OCI-LY7 (cell line): Measurements from ENCODE around the gene CACNA1D. TPM values are rescaled to one million over a fixed set of nuclear protein-coding genes. Genes with fewer than 3 reads are reported as not detected.

Experiments used
- BruUV-seq: library from RNA; stranded (reverse); fragments of 400-500 nt; replicated peaks from 2 replicates; lab custom pipeline; 2021; lab: Mats Ljungman, UMichigan
- CTCF ChIA-PET: fragments of 300-600 bp; sonication (Branson Sonifier 250); formaldehyde crosslinking; loops from one replicate; lab custom pipeline; 2022; ENCODE audit warnings: antibody characterized with exemption; ENCODE audit not compliant: unreplicated experiment; lab: Charles Lee
- POLR2A ChIA-PET: fragments of 300-600 bp; sonication (Branson Sonifier 250); formaldehyde crosslinking; loops from one replicate; lab custom pipeline; 2022; ENCODE audit warnings: antibody characterized with exemption; lab: Charles Lee
- DNase-seq: peaks from one replicate; pipeline ENCODE4 v3.0.0-alpha.2; 2015; ENCODE audit warnings: low spot score
- H2AFZ ChIP-seq: fragments of 200-600 bp; sonication (generic), shearing (Covaris generic); 2 replicates; pipeline ENCODE4 v1.6.1; 2014; ENCODE audit warnings: mild to moderate bottlenecking, antibody characterized with exemption, low read length, moderate library complexity
- H3K27ac ChIP-seq: fragments of 200-600 bp; sonication (generic); 2 replicates; pipeline ENCODE4 v1.5.1; 2014; ENCODE audit warnings: mixed run types, low read depth, mild to moderate bottlenecking, moderate library complexity, low read length, inconsistent platforms; ENCODE audit not compliant: poor library complexity, severe bottlenecking
- H3K36me3 ChIP-seq: fragments of 200-600 bp; sonication (generic); 2 replicates; pipeline ENCODE4 v1.6.1; 2014; ENCODE audit warnings: mild to moderate bottlenecking, antibody characterized with exemption, low read length, moderate library complexity, mixed read lengths; ENCODE audit not compliant: insufficient read depth
- H3K4me1 ChIP-seq: fragments of 200-600 bp; sonication (generic); 2 replicates; pipeline ENCODE4 v1.5.1; 2014; ENCODE audit warnings: mild to moderate bottlenecking, low read length; ENCODE audit not compliant: insufficient read depth, poor library complexity, severe bottlenecking
- H3K4me2 ChIP-seq: fragments of 200-600 bp; sonication (generic); 2 replicates; pipeline ENCODE4 v1.6.1; 2014; ENCODE audit warnings: mild to moderate bottlenecking, low read length
- H3K4me3 ChIP-seq: fragments of 200-600 bp; sonication (generic); 2 replicates; pipeline ENCODE4 v1.5.1; 2014; ENCODE audit warnings: mild to moderate bottlenecking, low read depth, low read length; ENCODE audit not compliant: poor library complexity, severe bottlenecking
- H3K79me2 ChIP-seq: fragments of 200-600 bp; sonication (generic); 2 replicates; pipeline ENCODE4 v1.6.1; 2016; ENCODE audit warnings: low read depth, mild to moderate bottlenecking, low read length, moderate library complexity, mixed read lengths; ENCODE audit not compliant: insufficient read depth
- H3K9me2 ChIP-seq: fragments of 200-600 bp; sonication (generic); 2 replicates; pipeline ENCODE4 v1.6.1; 2016; ENCODE audit warnings: mild to moderate bottlenecking, low read length, mixed read lengths; ENCODE audit not compliant: insufficient read depth
- H3K9me3 ChIP-seq: fragments of 200-600 bp; sonication (generic); 2 replicates; pipeline ENCODE4 v1.6.1; 2014; ENCODE audit warnings: mild to moderate bottlenecking, mixed run types, low read length, mixed read lengths
- H4K20me1 ChIP-seq: fragments of 200-600 bp; sonication (generic); 2 replicates; pipeline ENCODE4 v1.6.1; 2014; ENCODE audit warnings: mild to moderate bottlenecking, antibody characterized with exemption, low read length, moderate library complexity, mixed read lengths; ENCODE audit not compliant: insufficient read depth
- EZH2phosphoT487 ChIP-seq: fragments of 200-600 bp; sonication (generic); IDR thresholded peaks from 2 replicates; pipeline ENCODE4 v1.6.1; 2018; ENCODE audit warnings: low read depth, borderline replicate concordance, mild to moderate bottlenecking, mixed run types, antibody characterized with exemption, low read length, moderate library complexity, mixed read lengths
- intact Hi-C: fragments of 100-400 bp; cut with micrococcal nuclease; formaldehyde crosslinking; loops from one replicate; pipeline ENCODE4 v1.10.0; 2022; ENCODE audit not compliant: unreplicated experiment
- total RNA-seq, 2 experiments: library from RNA; depleted of rRNA in 1 of 2; stranded (reverse); fragments of >200 nt in 1 of 2; shearing (Covaris generic) in 1 of 2; gene quantifications; 2 replicates each; pipeline ENCODE4 v1.2.3, GENCODE V29; 2014 to 2022
- TF ChIP-seq, protein P1 (sequence below): fragments of 200-600 bp; sonication (generic); conservative IDR thresholded peaks from 2 replicates; pipeline ENCODE4 v1.5.1; 2014; ENCODE audit warnings: mild to moderate bottlenecking, antibody characterized with exemption, low read length, moderate library complexity, mixed read lengths

Gene CACNA1D
- total RNA-seq, 2 experiments from 2014 or later, result 0.42 TPM; not detected in 1

DNA sequence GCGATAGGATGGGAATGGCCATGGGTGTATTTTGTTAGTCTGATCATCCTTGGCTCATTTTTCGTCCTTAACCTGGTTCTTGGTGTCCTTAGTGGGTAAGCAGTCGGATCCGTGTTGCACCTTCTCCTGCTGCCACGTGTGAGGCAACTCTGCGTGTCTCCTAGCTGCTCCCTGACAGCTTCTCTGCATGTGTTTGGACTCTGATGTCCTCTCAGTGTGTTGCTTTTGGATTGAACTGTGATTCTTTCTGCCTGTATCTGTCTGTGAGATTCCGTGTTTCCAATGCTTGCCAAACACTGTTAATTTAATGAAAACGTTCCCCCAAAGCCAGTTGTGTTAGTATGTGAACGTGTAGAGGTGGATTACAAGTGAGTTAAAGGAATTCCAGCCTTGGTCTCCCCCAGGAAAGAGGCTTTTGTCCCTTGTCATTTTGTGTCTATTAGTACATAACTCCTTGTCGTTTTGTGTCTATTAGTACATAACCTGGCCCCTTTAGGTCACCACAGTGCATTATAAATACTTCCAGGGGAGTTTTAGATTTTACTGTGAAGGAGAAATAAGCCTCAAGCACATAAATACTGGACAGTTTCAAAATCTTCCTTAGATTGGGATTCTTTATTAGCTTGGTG lies 179.4 kb downstream of the CACNA1D start:
- Histone ChIP-seq H4K20me1 (no peaks in the 10 kb centered on the region), H3K36me3 (no peaks in the 10 kb centered on the region), H3K79me2 (no peaks in the 10 kb centered on the region), H3K4me3 (no peak overlapping the region), H2AFZ (no peak overlapping the region), H3K9me3 (no peaks in the 10 kb centered on the region), H3K27ac (no peak overlapping the region), H3K4me1 (no peaks in the 10 kb centered on the region), H3K4me2 (no peak overlapping the region), H3K9me2 (no peaks in the 10 kb centered on the region)
- DNase-seq, result no peak
- intact Hi-C loops, result no loop called here
- no TSS peak for BruUV-seq
- CTCF ChIA-PET, result no interaction called here
- POLR2A ChIA-PET, result no interaction called here
- TF ChIP-seq EZH2phosphoT487, result no peak
- TF ChIP-seq, protein P1, sequence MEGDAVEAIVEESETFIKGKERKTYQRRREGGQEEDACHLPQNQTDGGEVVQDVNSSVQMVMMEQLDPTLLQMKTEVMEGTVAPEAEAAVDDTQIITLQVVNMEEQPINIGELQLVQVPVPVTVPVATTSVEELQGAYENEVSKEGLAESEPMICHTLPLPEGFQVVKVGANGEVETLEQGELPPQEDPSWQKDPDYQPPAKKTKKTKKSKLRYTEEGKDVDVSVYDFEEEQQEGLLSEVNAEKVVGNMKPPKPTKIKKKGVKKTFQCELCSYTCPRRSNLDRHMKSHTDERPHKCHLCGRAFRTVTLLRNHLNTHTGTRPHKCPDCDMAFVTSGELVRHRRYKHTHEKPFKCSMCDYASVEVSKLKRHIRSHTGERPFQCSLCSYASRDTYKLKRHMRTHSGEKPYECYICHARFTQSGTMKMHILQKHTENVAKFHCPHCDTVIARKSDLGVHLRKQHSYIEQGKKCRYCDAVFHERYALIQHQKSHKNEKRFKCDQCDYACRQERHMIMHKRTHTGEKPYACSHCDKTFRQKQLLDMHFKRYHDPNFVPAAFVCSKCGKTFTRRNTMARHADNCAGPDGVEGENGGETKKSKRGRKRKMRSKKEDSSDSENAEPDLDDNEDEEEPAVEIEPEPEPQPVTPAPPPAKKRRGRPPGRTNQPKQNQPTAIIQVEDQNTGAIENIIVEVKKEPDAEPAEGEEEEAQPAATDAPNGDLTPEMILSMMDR, result no peak

DNA sequence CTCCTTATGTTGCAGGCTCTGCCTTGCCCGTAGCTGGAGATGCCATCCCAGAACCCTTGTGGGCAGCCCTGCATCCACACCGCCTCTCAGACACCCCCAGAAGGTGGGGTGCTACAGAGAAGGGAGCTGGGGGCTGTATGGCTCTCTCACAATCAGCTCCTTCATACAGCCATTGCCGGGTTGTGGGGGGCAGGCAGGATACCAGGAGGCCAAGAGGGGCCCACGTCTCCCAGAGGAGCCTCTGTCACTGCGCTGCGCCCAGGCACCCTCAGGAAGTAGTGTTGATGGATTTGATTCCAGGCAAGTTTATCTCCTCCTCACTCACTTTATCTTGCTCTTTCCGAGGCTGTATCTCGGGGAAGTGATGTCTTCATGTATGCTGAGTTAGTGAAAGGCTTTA lies 180.2 kb downstream of the CACNA1D start:
- H3K4me2 ChIP-seq, result no peak overlapping the region
- H3K4me1 ChIP-seq, result no peaks in the 10 kb centered on the region
- no peaks in the 10 kb centered on the region for H3K9me3 ChIP-seq
- no peaks in the 10 kb centered on the region for H4K20me1 ChIP-seq
- no peak overlapping the region for H3K4me3 ChIP-seq
- TF ChIP-seq, protein P1, result no peak
- no peak for TF ChIP-seq EZH2phosphoT487
- intact Hi-C loops, result no loop called here
- H3K27ac ChIP-seq, result no peak overlapping the region
- ChIA-PET POLR2A (no interaction called here), CTCF (no interaction called here)
- no peaks in the 10 kb centered on the region for H3K9me2 ChIP-seq
- H3K36me3 ChIP-seq, result no peaks in the 10 kb centered on the region
- H3K79me2 ChIP-seq, result no peaks in the 10 kb centered on the region
- DNase-seq, result no peak
- H2AFZ ChIP-seq, result no peak overlapping the region
- no TSS peak for BruUV-seq

DNA sequence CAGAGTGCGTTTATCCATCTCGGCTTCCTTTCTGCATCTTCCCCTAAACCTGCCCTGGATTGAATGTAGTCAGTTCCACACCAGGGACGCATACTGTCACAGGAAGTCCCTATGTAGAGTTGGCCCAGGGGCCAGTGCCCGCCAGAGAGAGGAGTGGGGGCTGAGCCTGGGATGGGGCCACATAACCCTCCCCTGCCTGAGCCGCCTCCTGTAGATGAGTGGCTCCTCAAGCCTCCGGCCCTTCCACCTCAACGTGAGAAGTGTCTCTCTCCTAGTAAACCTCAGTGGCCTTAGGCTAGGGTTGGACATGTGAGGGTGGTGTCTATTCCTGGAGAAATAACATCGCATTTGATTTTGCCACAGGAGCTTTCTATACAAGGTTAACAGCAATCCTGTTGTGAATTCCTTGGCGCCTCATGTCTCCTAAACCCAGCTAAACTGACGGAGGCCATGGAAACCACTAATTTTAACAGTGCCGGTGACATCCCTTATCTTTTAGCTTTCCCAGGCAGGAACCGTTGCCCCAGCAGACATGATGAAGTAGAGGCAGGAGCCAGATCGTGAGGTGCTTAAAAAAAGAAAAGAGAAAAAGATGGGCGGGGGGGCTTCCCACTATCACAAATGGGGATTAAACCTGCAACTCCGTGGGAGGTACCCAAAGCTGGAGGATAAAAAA lies 180.7 kb downstream of the CACNA1D start:
- Histone ChIP-seq H3K27ac (no peak overlapping the region), H3K9me2 (no peaks in the 10 kb centered on the region), H3K4me1 (no peaks in the 10 kb centered on the region), H3K36me3 (no peaks in the 10 kb centered on the region), H4K20me1 (no peaks in the 10 kb centered on the region), H3K79me2 (no peaks in the 10 kb centered on the region), H3K4me2 (no peak overlapping the region), H3K9me3 (no peaks in the 10 kb centered on the region), H2AFZ (no peak overlapping the region), H3K4me3 (no peak overlapping the region)
- intact Hi-C loops, result no loop called here
- DNase-seq, result no peak
- TF ChIP-seq, protein P1, result no peak
- TF ChIP-seq EZH2phosphoT487, result no peak
- ChIA-PET CTCF (no interaction called here), POLR2A (no interaction called here)
- BruUV-seq, result no TSS peak
